Upper lobe of left lung (tissue), 4 donors: ENCODE data around the gene HMGB1.

Experiments used
- CTCF ChIP-seq, 6 experiments: fragments of 450-650 bp in 4 of 6; fragments of 200-600 bp in 2 of 6; sonication (generic) in 2 of 6; IDR thresholded peaks; one replicate each; pipeline ENCODE4 v1.5.1; 2016 to 2019; ENCODE audit warnings: antibody characterized with exemption in 6 of 6
- POLR2A ChIP-seq, 4 donors: fragments of 450-650 bp; IDR thresholded peaks; one replicate each; pipeline ENCODE4 v1.5.1; 2016 to 2017; ENCODE audit warnings: antibody characterized with exemption in 4 of 4, mild to moderate bottlenecking in 2 of 4
- POLR2AphosphoS5 ChIP-seq, 2 donors: sonication (generic); formaldehyde crosslinking; IDR thresholded peaks; one replicate each; pipeline ENCODE4 v1.5.1; 2017; ENCODE audit warnings: antibody characterized with exemption in 2 of 2

GRCh38 chr13:30437177-30437576 is 28.6 kb downstream of the HMGB1 start:
- TF ChIP-seq CTCF (IDR thresholded peaks at IDR 0.05) (no peak), POLR2AphosphoS5 (IDR thresholded peaks at IDR 0.05) (no peak), POLR2A (IDR thresholded peaks at IDR 0.05) (no peak)
